OCI-LY3 (cell line): ENCODE data around the gene CLCN2.

ENCODE experiments used
- CTCF ChIP-seq: fragments of 200-600, 300-600 bp; sonication (generic); IDR thresholded peaks from 2 replicates; pipeline ENCODE4 v1.5.1; 2014; ENCODE audit warnings: antibody characterized with exemption, low read length, low read depth
- EZH2phosphoT487 ChIP-seq: fragments of 200-600 bp; shearing (Covaris generic); IDR thresholded peaks from 2 replicates; pipeline ENCODE4 v1.6.1; 2018; ENCODE audit warnings: antibody characterized with exemption, mixed run types, low read depth

GRCh38 chr3:184358921-184359350, 2.5 kb downstream of the CLCN2 start:
- TF ChIP-seq CTCF: no peak
- no peak for TF ChIP-seq EZH2phosphoT487
